Adrenal gland (tissue), 12 donors: ENCODE data around the gene ZBED5. TPM values are rescaled to one million over a fixed set of nuclear protein-coding genes. Genes with fewer than 3 reads are reported as not detected.

Source experiments
- DNase-seq, 7 donors: peaks; one replicate each; pipeline ENCODE4 v3.0.0-alpha.2; 2019 to 2020
- H3K27ac ChIP-seq, 5 donors: fragments of 200-600 bp; sonication (generic) in 4 of 5; 1 replicate in 3 of 5; 2 replicates in 2 of 5; pipeline versions ENCODE4 v1.5.1 to v1.8.0; 2016 to 2020; ENCODE audit warnings: mild to moderate bottlenecking in 1 of 5
- H3K27me3 ChIP-seq: fragments of 200-600 bp; 2 replicates; pipeline ENCODE4 v1.8.0; 2021
- H3K36me3 ChIP-seq, 2 donors: fragments of 200-600 bp; replicated peaks in 1 of 2; 1 replicate in 1 of 2; 2 replicates in 1 of 2; pipeline versions ENCODE4 v1.5.1 to v1.8.0; 2018 to 2022
- H3K4me1 ChIP-seq, 2 donors: fragments of 200-600 bp; replicated peaks in 1 of 2; 1 replicate in 1 of 2; 2 replicates in 1 of 2; pipeline versions ENCODE4 v1.5.1 to v1.8.0; 2018 to 2021
- H3K4me3 ChIP-seq, 4 donors: fragments of 200-600 bp; sonication (generic) in 3 of 4; one replicate each; pipeline ENCODE4 v1.5.1; 2016 to 2018
- H3K9me3 ChIP-seq, 3 donors: fragments of 200-600 bp; sonication (generic) in 1 of 3; replicated peaks in 1 of 3; 1 replicate in 2 of 3; 2 replicates in 1 of 3; pipeline versions ENCODE4 v1.5.1 to v1.8.0; 2016 to 2021
- CTCF ChIP-seq, 6 experiments: fragments of 450-650 bp in 4 of 6; fragments of 200-600 bp in 2 of 6; sonication (generic) in 1 of 6; IDR thresholded peaks; 1 replicate in 5 of 6; 2 replicates in 1 of 6; pipeline versions ENCODE4 v1.5.1 to v1.8.0; 2016 to 2021; ENCODE audit warnings: antibody characterized with exemption in 6 of 6, mild to moderate bottlenecking in 2 of 6, moderate library complexity in 1 of 6
- POLR2A ChIP-seq, 2 donors: fragments of 450-650 bp; IDR thresholded peaks; one replicate each; pipeline ENCODE4 v1.6.1; 2017; ENCODE audit warnings: antibody characterized with exemption in 2 of 2, mild to moderate bottlenecking in 2 of 2, moderate library complexity in 1 of 2
- WGBS, 4 donors: extraction: QIAGEN DNeasy Blood & Tissue Kit in 2 of 4; methylation state at CpG; one replicate each; pipeline versions ENCODE4 v1.1.5 to v1.1.7; 2013 to 2017; 5-methylcytosine and 5-hydroxymethylcytosine counted together
- intact Hi-C, 2 donors: fragments of 100-400 bp; cut with DNase I; formaldehyde crosslinking; loops; one replicate each; pipeline versions ENCODE4 v1.14.1 to v1.15.0; 2022 to 2023
- polyA plus RNA-seq, 3 donors: library from polyadenylated mRNA; stranded (reverse); fragments of 200-250 nt in 2 of 3; fragments of 350-450 nt in 1 of 3; fragmentation: Illumina TruSeq in 1 of 3; extraction: RNeasy Lipid Tissue Mini Kit (QIAGEN cat#74804) in 1 of 3; gene quantifications; one replicate each; pipeline ENCODE4 v1.2.3, GENCODE V29; 2013 to 2014
- total RNA-seq, 9 donors: library from RNA; depleted of rRNA in 4 of 9; stranded (reverse); fragments of >200 nt in 4 of 9; fragments of 120-200 nt in 1 of 9; fragmentation: NEBNext Ultra II Directional in 1 of 9; extraction: Animal tissue kit (Norgen Biotek cat#: 25700) in 1 of 9; gene quantifications; one replicate each; pipeline versions ENCODE4 v1.1.0 to v1.2.4, GENCODE V29; 2013 to 2023
- donor health status: healthy with polysubstance abuse.
- donor health status: Bipolar disorder and iron deficiency.
- donor health status: DM: yes; HTN: yes; CAD: no.
- donor health status: DM: no; HTN: no; CAD: no.
- donor health status: DM: no; HTN: no; CAD: no.
- donor health status: DM: yes; HTN: yes; CAD: no.

The ZBED5 gene
- total and polyA plus RNA-seq, 12 donors: 12.3 to 53.3 (median 34.7) TPM

- WGBS, 4 donors: 65 to 84% (median 78%) methylated on average over 9 of the region's 9 CpGs
- no peaks in the 10 kb centered on the region for H3K9me3 ChIP-seq
- no peak overlapping the region for H3K4me3 ChIP-seq
- peaks cover 0 to 14% of the 10 kb centered on the region in 2 donors for H3K4me1 ChIP-seq
- intact Hi-C loops: no loop called here
- H3K27me3 ChIP-seq: no peaks in the 10 kb centered on the region
- DNase-seq: no peak
- TF ChIP-seq POLR2A (IDR thresholded peaks at IDR 0.05) (no peak), CTCF (IDR thresholded peaks at IDR 0.05) (no peak)
- no peaks in the 10 kb centered on the region for H3K36me3 ChIP-seq
- H3K27ac ChIP-seq: peak overlapping the region in 2 of 5 donors; percentile 2 to 85
Observed at GRCh38 chr11:10900681-10901415, 43.0 kb upstream of the ZBED5 start.

- intact Hi-C loops: no loop called here
- H3K4me1 ChIP-seq: peaks cover 0 to 14% of the 10 kb centered on the region in 2 donors
- peak in 1 of 7 donors; percentile 16 for DNase-seq
Observed at GRCh38 chr11:10899121-10899830, 41.4 kb upstream of the ZBED5 start.

GRCh38 chr11:10898763-10899025 is 40.8 kb upstream of the ZBED5 start:
- no peak overlapping the region for H3K27ac ChIP-seq

More at GRCh38 chr11:10899121-10899830, 41.4 kb upstream of the ZBED5 start:
- H3K36me3 ChIP-seq: no peaks in the 10 kb centered on the region
- no peaks in the 10 kb centered on the region for H3K27me3 ChIP-seq
- H3K27ac ChIP-seq: peak overlapping the region in 3 of 5 donors; percentile 50 to 85 (median 56)
- TF ChIP-seq CTCF (IDR thresholded peaks at IDR 0.05) (no peak), POLR2A (IDR thresholded peaks at IDR 0.05) (no peak)
- no peaks in the 10 kb centered on the region for H3K9me3 ChIP-seq
- 75 to 90% (median 78%) methylated on average over 6 to 7 of the region's 7 CpGs for WGBS, 4 donors
- H3K4me3 ChIP-seq: no peak overlapping the region

More at GRCh38 chr11:10898763-10899025, 40.8 kb upstream of the ZBED5 start:
- Histone ChIP-seq H3K9me3 (no peaks in the 10 kb centered on the region), H3K27me3 (no peaks in the 10 kb centered on the region), H3K36me3 (no peaks in the 10 kb centered on the region), H3K4me3 (no peak overlapping the region), H3K4me1 (peaks cover 0 to 14% of the 10 kb centered on the region in 2 donors)
- intact Hi-C loops: no loop called here
- DNase-seq: no peak
- TF ChIP-seq POLR2A (IDR thresholded peaks at IDR 0.05): no peak
- TF ChIP-seq CTCF (IDR thresholded peaks at IDR 0.05): no peak
- WGBS, 4 donors: 96 to 100% (median 97%) methylated on average over 4 of the region's 4 CpGs
